ENCODE results near the gene HSD17B11.

GRCh38 chr4:87321888-87322287, 69.1 kb downstream of the HSD17B11 start:
- TF ChIP-seq POLR2AphosphoS5 (IDR thresholded peaks at IDR 0.05) (no peak), REST (IDR thresholded peaks at IDR 0.05; ENCODE audit: borderline replicate concordance) (no peak), EP300 (conservative IDR thresholded peaks at IDR 0.05; ENCODE audit: poor library complexity, severe bottlenecking) (no peak), EZH2 (IDR thresholded peaks at IDR 0.05; ENCODE audit: borderline replicate concordance, insufficient read depth, low read length, poor library complexity, severe bottlenecking) (no peak), TAF1 (IDR thresholded peaks at IDR 0.05; ENCODE audit: low read depth) (no peak), SMC3 (conservative IDR thresholded peaks at IDR 0.05; ENCODE audit: poor library complexity) (no peak), RAD21 (conservative IDR thresholded peaks at IDR 0.05) (no peak)
- TF ChIP-seq, protein P1, sequence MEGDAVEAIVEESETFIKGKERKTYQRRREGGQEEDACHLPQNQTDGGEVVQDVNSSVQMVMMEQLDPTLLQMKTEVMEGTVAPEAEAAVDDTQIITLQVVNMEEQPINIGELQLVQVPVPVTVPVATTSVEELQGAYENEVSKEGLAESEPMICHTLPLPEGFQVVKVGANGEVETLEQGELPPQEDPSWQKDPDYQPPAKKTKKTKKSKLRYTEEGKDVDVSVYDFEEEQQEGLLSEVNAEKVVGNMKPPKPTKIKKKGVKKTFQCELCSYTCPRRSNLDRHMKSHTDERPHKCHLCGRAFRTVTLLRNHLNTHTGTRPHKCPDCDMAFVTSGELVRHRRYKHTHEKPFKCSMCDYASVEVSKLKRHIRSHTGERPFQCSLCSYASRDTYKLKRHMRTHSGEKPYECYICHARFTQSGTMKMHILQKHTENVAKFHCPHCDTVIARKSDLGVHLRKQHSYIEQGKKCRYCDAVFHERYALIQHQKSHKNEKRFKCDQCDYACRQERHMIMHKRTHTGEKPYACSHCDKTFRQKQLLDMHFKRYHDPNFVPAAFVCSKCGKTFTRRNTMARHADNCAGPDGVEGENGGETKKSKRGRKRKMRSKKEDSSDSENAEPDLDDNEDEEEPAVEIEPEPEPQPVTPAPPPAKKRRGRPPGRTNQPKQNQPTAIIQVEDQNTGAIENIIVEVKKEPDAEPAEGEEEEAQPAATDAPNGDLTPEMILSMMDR (IDR thresholded peaks at IDR 0.05; ENCODE audit: poor library complexity, severe bottlenecking): no peak
